ENCODE data around the gene PGBD4. TPM values are rescaled to one million over a fixed set of nuclear protein-coding genes. Genes with fewer than 3 reads are reported as not detected.

PGBD4 gene
- total RNA-seq, 2 donors from 2014 or later: 0.68 to 0.93 TPM

- no peak overlapping the region for H3K9ac ChIP-seq (ENCODE audit: extremely low read depth, low read length, poor library complexity, severe bottlenecking)
- no peak overlapping the region for H3K4me3 ChIP-seq (ENCODE audit: low read length)
- Mint-ChIP-seq H3K4me3 (no peak overlapping the region), H3K27ac (no peak overlapping the region), H3K36me3 (ENCODE audit: low read depth) (peaks cover 14% of the 10 kb centered on the region), H3K27me3 (ENCODE audit: insufficient read depth) (no peaks in the 10 kb centered on the region), H3K9me3 (no peaks in the 10 kb centered on the region), H3K4me1 (no peaks in the 10 kb centered on the region)
- H3K27me3 ChIP-seq (ENCODE audit: control insufficient read depth, insufficient read depth, low read length, poor library complexity, severe bottlenecking): no peaks in the 10 kb centered on the region
- no peaks in the 10 kb centered on the region for H3K4me1 ChIP-seq (ENCODE audit: control insufficient read depth, insufficient read depth, low read length)
- peaks cover 11% of the 10 kb centered on the region for H3K36me3 ChIP-seq (ENCODE audit: control insufficient read depth, insufficient read depth, low read length)
- TF ChIP-seq, protein P1, sequence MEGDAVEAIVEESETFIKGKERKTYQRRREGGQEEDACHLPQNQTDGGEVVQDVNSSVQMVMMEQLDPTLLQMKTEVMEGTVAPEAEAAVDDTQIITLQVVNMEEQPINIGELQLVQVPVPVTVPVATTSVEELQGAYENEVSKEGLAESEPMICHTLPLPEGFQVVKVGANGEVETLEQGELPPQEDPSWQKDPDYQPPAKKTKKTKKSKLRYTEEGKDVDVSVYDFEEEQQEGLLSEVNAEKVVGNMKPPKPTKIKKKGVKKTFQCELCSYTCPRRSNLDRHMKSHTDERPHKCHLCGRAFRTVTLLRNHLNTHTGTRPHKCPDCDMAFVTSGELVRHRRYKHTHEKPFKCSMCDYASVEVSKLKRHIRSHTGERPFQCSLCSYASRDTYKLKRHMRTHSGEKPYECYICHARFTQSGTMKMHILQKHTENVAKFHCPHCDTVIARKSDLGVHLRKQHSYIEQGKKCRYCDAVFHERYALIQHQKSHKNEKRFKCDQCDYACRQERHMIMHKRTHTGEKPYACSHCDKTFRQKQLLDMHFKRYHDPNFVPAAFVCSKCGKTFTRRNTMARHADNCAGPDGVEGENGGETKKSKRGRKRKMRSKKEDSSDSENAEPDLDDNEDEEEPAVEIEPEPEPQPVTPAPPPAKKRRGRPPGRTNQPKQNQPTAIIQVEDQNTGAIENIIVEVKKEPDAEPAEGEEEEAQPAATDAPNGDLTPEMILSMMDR (conservative IDR thresholded peaks at IDR 0.05): no peak
- H3K27ac ChIP-seq (ENCODE audit: low read depth, low read length): no peak overlapping the region
- WGBS, 2 experiments (ENCODE audit: insufficient coverage in 1 of 2, insufficient read length in 1 of 2): 93% methylated on average over 4 of the region's 4 CpGs; no CpG with 5 or more reads in 1 of the 2 experiments
- no peaks in the 10 kb centered on the region for H3K9me3 ChIP-seq (ENCODE audit: control insufficient read depth, low read length)
- no peak for DNase-seq
Observed at GRCh38 chr15:34079904-34080303, 22.0 kb upstream of the PGBD4 start.

DNA sequence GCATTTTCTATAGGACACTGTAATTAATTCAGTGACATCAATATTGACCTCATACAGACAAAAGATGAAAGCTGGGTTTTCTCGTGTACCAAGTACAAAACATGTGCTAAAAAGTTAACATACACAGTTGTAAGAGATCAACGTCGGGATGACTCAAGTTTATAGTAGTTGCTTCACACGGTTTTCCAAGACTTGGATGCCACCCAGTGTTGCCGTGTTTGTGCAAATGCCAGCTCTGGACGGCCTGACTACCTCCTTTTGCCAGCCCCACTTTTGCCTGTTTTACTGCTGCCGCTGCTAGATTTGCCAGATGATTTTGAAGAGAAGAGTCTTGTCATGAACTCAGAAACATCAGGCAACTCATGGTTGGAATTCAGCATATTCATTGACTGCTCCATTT lies 17.8 kb upstream of the PGBD4 start:
- no peaks in the 10 kb centered on the region for H3K4me1 Mint-ChIP-seq
- H3K4me3 Mint-ChIP-seq: no peak overlapping the region
- no peaks in the 10 kb centered on the region for H3K9me3 Mint-ChIP-seq
- TF ChIP-seq, protein P1 (conservative IDR thresholded peaks at IDR 0.05): no peak
- H3K27me3 Mint-ChIP-seq (ENCODE audit: insufficient read depth): no peaks in the 10 kb centered on the region
- peaks cover 39% of the 10 kb centered on the region for H3K36me3 Mint-ChIP-seq (ENCODE audit: low read depth)
- DNase-seq: no peak
- peaks cover 38% of the 10 kb centered on the region for H3K36me3 ChIP-seq (ENCODE audit: control insufficient read depth, insufficient read depth, low read length)
- H3K9me3 ChIP-seq (ENCODE audit: control insufficient read depth, low read length): no peaks in the 10 kb centered on the region
- no peak overlapping the region for H3K27ac Mint-ChIP-seq
- no peaks in the 10 kb centered on the region for H3K4me1 ChIP-seq (ENCODE audit: control insufficient read depth, insufficient read depth, low read length)
- WGBS, 2 experiments (ENCODE audit: insufficient coverage in 1 of 2, insufficient read length in 1 of 2): 94 to 97% methylated on average over 7 of the region's 7 CpGs
- H3K9ac ChIP-seq (ENCODE audit: extremely low read depth, low read length, poor library complexity, severe bottlenecking): no peak overlapping the region
- H3K4me3 ChIP-seq (ENCODE audit: low read length): no peak overlapping the region
- H3K27ac ChIP-seq (ENCODE audit: low read depth, low read length): no peak overlapping the region
- H3K27me3 ChIP-seq (ENCODE audit: control insufficient read depth, insufficient read depth, low read length, poor library complexity, severe bottlenecking): no peaks in the 10 kb centered on the region

GRCh38 chr15:34085746-34086145 lies 16.1 kb upstream of the PGBD4 start:
- H3K36me3 Mint-ChIP-seq (ENCODE audit: low read depth): peaks cover 49% of the 10 kb centered on the region
- no peaks in the 10 kb centered on the region for H3K4me1 Mint-ChIP-seq
- H3K9me3 ChIP-seq (ENCODE audit: control insufficient read depth, low read length): no peaks in the 10 kb centered on the region
- no peak for DNase-seq
- H3K27me3 Mint-ChIP-seq (ENCODE audit: insufficient read depth): no peaks in the 10 kb centered on the region
- no peak overlapping the region for H3K4me3 Mint-ChIP-seq
- WGBS, 2 experiments (ENCODE audit: insufficient coverage in 1 of 2, insufficient read length in 1 of 2): 94 to 100% methylated on average over 1 to 2 of the region's 2 CpGs
- no peak overlapping the region for H3K4me3 ChIP-seq (ENCODE audit: low read length)
- H3K9me3 Mint-ChIP-seq: no peaks in the 10 kb centered on the region
- H3K36me3 ChIP-seq (ENCODE audit: control insufficient read depth, insufficient read depth, low read length): peaks cover 52% of the 10 kb centered on the region
- no peaks in the 10 kb centered on the region for H3K4me1 ChIP-seq (ENCODE audit: control insufficient read depth, insufficient read depth, low read length)
- no peak overlapping the region for H3K27ac ChIP-seq (ENCODE audit: low read depth, low read length)
- H3K27me3 ChIP-seq (ENCODE audit: control insufficient read depth, insufficient read depth, low read length, poor library complexity, severe bottlenecking): no peaks in the 10 kb centered on the region
- H3K9ac ChIP-seq (ENCODE audit: extremely low read depth, low read length, poor library complexity, severe bottlenecking): no peak overlapping the region
- TF ChIP-seq, protein P1 (conservative IDR thresholded peaks at IDR 0.05): no peak
- H3K27ac Mint-ChIP-seq: no peak overlapping the region
